A172 (cell line): ENCODE data around the gene ITM2C. TPM values are rescaled to one million over a fixed set of nuclear protein-coding genes. Genes with fewer than 3 reads are reported as not detected.

Experiments used
- DNase-seq: peaks from one replicate; pipeline ENCODE4 v3.0.0-alpha.2; 2015; ENCODE audit warnings: low spot score
- total RNA-seq: library from RNA; depleted of rRNA; stranded (reverse); fragments of >200 nt; shearing (Covaris generic); gene quantifications from 2 replicates; pipeline ENCODE4 v1.2.3, GENCODE V29; 2014; rRNA removed

Gene ITM2C
- total RNA-seq, 1 experiment from 2014 or later: 53.4 TPM

- DNase-seq: no peak
These were observed 61.4 kb downstream of the ITM2C start for GRCh38 chr2:230925879-230926765.

GRCh38 chr2:230927711-230928341 is 63.1 kb downstream of the ITM2C start:
- DNase-seq: no peak

Other genes with a start within 250 kb of the ITM2C start
- 49.8 and 51.9 TPM in 2 replicates for gene CAB39, start 152.1 kb upstream of the ITM2C start, total RNA-seq
- gene GPR55, start 60.3 kb downstream of the ITM2C start, total RNA-seq: 0.24 TPM in 1 of 2 replicates, not detected in the other
- gene SPATA3, start 131.2 kb downstream of the ITM2C start, total RNA-seq: not detected in 2 replicates
- 2.6 and 10.8 TPM in 2 replicates for gene C2orf72, start 172.6 kb downstream of the ITM2C start, total RNA-seq
- 206 and 259 TPM in 2 replicates for gene PSMD1, start 191.9 kb downstream of the ITM2C start, total RNA-seq